ENCODE data around the gene MYCN.

GRCh38 chr2:15932394-15933183, 7.8 kb upstream of the MYCN start:
- TF ChIP-seq EGR1 (IDR thresholded peaks at IDR 0.05; ENCODE audit: low read depth in 2 of 2) (no peak), TAF1 (conservative IDR thresholded peaks at IDR 0.05) (no peak), ZBTB33 (IDR thresholded peaks at IDR 0.05) (no peak), YY1 (IDR thresholded peaks at IDR 0.05) (no peak), RAD21 (IDR thresholded peaks at IDR 0.05) (no peak), FOXA1 (IDR thresholded peaks at IDR 0.05) (no peak), GABPA (IDR thresholded peaks at IDR 0.05 in 1 of 2, conservative IDR thresholded peaks at IDR 0.05 in 1 of 2) (no peak)
- TF ChIP-seq, protein P1, sequence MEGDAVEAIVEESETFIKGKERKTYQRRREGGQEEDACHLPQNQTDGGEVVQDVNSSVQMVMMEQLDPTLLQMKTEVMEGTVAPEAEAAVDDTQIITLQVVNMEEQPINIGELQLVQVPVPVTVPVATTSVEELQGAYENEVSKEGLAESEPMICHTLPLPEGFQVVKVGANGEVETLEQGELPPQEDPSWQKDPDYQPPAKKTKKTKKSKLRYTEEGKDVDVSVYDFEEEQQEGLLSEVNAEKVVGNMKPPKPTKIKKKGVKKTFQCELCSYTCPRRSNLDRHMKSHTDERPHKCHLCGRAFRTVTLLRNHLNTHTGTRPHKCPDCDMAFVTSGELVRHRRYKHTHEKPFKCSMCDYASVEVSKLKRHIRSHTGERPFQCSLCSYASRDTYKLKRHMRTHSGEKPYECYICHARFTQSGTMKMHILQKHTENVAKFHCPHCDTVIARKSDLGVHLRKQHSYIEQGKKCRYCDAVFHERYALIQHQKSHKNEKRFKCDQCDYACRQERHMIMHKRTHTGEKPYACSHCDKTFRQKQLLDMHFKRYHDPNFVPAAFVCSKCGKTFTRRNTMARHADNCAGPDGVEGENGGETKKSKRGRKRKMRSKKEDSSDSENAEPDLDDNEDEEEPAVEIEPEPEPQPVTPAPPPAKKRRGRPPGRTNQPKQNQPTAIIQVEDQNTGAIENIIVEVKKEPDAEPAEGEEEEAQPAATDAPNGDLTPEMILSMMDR (IDR thresholded peaks at IDR 0.05; ENCODE audit: low read depth, low read length, missing input control), result no peak
- TF ChIP-seq, protein P2, sequence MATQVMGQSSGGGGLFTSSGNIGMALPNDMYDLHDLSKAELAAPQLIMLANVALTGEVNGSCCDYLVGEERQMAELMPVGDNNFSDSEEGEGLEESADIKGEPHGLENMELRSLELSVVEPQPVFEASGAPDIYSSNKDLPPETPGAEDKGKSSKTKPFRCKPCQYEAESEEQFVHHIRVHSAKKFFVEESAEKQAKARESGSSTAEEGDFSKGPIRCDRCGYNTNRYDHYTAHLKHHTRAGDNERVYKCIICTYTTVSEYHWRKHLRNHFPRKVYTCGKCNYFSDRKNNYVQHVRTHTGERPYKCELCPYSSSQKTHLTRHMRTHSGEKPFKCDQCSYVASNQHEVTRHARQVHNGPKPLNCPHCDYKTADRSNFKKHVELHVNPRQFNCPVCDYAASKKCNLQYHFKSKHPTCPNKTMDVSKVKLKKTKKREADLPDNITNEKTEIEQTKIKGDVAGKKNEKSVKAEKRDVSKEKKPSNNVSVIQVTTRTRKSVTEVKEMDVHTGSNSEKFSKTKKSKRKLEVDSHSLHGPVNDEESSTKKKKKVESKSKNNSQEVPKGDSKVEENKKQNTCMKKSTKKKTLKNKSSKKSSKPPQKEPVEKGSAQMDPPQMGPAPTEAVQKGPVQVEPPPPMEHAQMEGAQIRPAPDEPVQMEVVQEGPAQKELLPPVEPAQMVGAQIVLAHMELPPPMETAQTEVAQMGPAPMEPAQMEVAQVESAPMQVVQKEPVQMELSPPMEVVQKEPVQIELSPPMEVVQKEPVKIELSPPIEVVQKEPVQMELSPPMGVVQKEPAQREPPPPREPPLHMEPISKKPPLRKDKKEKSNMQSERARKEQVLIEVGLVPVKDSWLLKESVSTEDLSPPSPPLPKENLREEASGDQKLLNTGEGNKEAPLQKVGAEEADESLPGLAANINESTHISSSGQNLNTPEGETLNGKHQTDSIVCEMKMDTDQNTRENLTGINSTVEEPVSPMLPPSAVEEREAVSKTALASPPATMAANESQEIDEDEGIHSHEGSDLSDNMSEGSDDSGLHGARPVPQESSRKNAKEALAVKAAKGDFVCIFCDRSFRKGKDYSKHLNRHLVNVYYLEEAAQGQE (IDR thresholded peaks at IDR 0.05), result no peak
- TF ChIP-seq, protein P3, sequence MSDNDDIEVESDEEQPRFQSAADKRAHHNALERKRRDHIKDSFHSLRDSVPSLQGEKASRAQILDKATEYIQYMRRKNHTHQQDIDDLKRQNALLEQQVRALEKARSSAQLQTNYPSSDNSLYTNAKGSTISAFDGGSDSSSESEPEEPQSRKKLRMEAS (IDR thresholded peaks at IDR 0.05), result no peak
- TF ChIP-seq, protein P4, sequence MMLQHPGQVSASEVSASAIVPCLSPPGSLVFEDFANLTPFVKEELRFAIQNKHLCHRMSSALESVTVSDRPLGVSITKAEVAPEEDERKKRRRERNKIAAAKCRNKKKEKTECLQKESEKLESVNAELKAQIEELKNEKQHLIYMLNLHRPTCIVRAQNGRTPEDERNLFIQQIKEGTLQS (IDR thresholded peaks at IDR 0.05), result no peak
